CD14-positive monocyte (primary cell): ENCODE results near the gene LTO1. TPM values are rescaled to one million over a fixed set of nuclear protein-coding genes. Genes with fewer than 3 reads are reported as not detected.

Experiments
- DNase-seq, 3 donors: peaks; one replicate each; pipeline ENCODE4 v3.0.0-alpha.2; 2011 to 2022
- H2AFZ ChIP-seq: 2 replicates; pipeline ENCODE4 v1.6.0; 2012; ENCODE audit warnings: mild to moderate bottlenecking, low read depth, low read length, inconsistent platforms; ENCODE audit not compliant: insufficient read depth, poor library complexity, severe bottlenecking
- H3K27ac ChIP-seq, 2 donors: 1 replicate in 1 of 2; 2 replicates in 1 of 2; pipeline ENCODE4 v1.5.1; 2012 to 2013; ENCODE audit warnings: low read length in 2 of 2, control low read depth in 1 of 2, inconsistent platforms in 1 of 2, low read depth in 1 of 2, mild to moderate bottlenecking in 1 of 2
- H3K27me3 ChIP-seq, 2 donors: one replicate each; pipeline versions ENCODE4 v1.6.0 to v1.6.1; 2011 to 2013; ENCODE audit warnings: low read length in 2 of 2; ENCODE audit not compliant: control insufficient read depth in 2 of 2, insufficient read depth in 2 of 2
- H3K36me3 ChIP-seq, 2 donors: replicated peaks in 1 of 2; 1 replicate in 1 of 2; 2 replicates in 1 of 2; pipeline versions ENCODE4 v1.5.1 to v1.6.1; 2012 to 2013; ENCODE audit warnings: low read length in 2 of 2, control low read depth in 1 of 2, inconsistent platforms in 1 of 2, mild to moderate bottlenecking in 1 of 2; ENCODE audit not compliant: insufficient read depth in 2 of 2, control insufficient read depth in 1 of 2
- H3K4me1 ChIP-seq, 2 donors: 1 replicate in 1 of 2; 2 replicates in 1 of 2; pipeline versions ENCODE4 v1.5.1 to v1.6.1; 2012 to 2013; ENCODE audit warnings: low read length in 2 of 2, control low read depth in 1 of 2, inconsistent platforms in 1 of 2, mild to moderate bottlenecking in 1 of 2, moderate library complexity in 1 of 2; ENCODE audit not compliant: insufficient read depth in 2 of 2, control insufficient read depth in 1 of 2
- H3K4me2 ChIP-seq: replicated peaks from 2 replicates; pipeline ENCODE3; 2012; ENCODE audit warnings: low read length, moderate library complexity, mild to moderate bottlenecking; ENCODE audit not compliant: poor library complexity, severe bottlenecking; ENCODE audit errors: extremely low read depth
- H3K4me3 ChIP-seq, 3 experiments: fragments of 200-600 bp in 1 of 3; sonication (generic) in 1 of 3; replicated peaks in 1 of 3; 1 replicate in 2 of 3; 2 replicates in 1 of 3; pipeline ENCODE4 v1.5.1; 2011 to 2013; ENCODE audit warnings: low read length in 3 of 3, mild to moderate bottlenecking in 3 of 3, control low read depth in 2 of 3, low read depth in 2 of 3, inconsistent platforms in 1 of 3, moderate library complexity in 1 of 3
- H3K79me2 ChIP-seq: 2 replicates; pipeline ENCODE4 v1.6.0; 2012; ENCODE audit warnings: mild to moderate bottlenecking, control low read depth, inconsistent platforms, low read length, moderate library complexity; ENCODE audit not compliant: insufficient read depth
- H3K9ac ChIP-seq: 2 replicates; pipeline ENCODE4 v1.6.0; 2017; ENCODE audit warnings: low read length, mild to moderate bottlenecking; ENCODE audit not compliant: insufficient read depth, poor library complexity, severe bottlenecking
- H3K9me3 ChIP-seq, 2 donors: replicated peaks in 1 of 2; 1 replicate in 1 of 2; 2 replicates in 1 of 2; pipeline versions ENCODE4 v1.5.1 to v1.6.1; 2012 to 2013; ENCODE audit warnings: low read length in 2 of 2, control low read depth in 1 of 2; ENCODE audit not compliant: control insufficient read depth in 1 of 2, insufficient read depth in 1 of 2
- H4K20me1 ChIP-seq: 2 replicates; pipeline ENCODE4 v1.6.0; 2012; ENCODE audit warnings: mild to moderate bottlenecking, low read length, control low read depth, moderate library complexity; ENCODE audit not compliant: insufficient read depth
- H3K27ac Mint-ChIP-seq, 7 donors: one replicate each; pipeline ENCODE4 v1.8.0; 2020; ENCODE audit warnings: mild to moderate bottlenecking in 7 of 7, mixed read lengths in 7 of 7, moderate library complexity in 6 of 7, inconsistent platforms in 2 of 7
- H3K27me3 Mint-ChIP-seq, 3 donors: one replicate each; pipeline ENCODE4 v1.8.0; 2021 to 2022; ENCODE audit warnings: low read depth in 3 of 3, mild to moderate bottlenecking in 3 of 3, mixed read lengths in 3 of 3, moderate library complexity in 3 of 3, inconsistent platforms in 1 of 3
- H3K36me3 Mint-ChIP-seq, 2 donors: one replicate each; pipeline ENCODE4 v1.8.0; 2020; ENCODE audit warnings: mixed read lengths in 2 of 2, inconsistent platforms in 1 of 2, mild to moderate bottlenecking in 1 of 2
- H3K4me1 Mint-ChIP-seq: one replicate; pipeline ENCODE4 v1.8.0; 2020; ENCODE audit warnings: mild to moderate bottlenecking, mixed read lengths
- H3K4me3 Mint-ChIP-seq, 2 donors: one replicate each; pipeline ENCODE4 v1.8.0; 2020; ENCODE audit warnings: mild to moderate bottlenecking in 2 of 2, mixed read lengths in 2 of 2, moderate library complexity in 1 of 2
- H3K9me3 Mint-ChIP-seq, 7 donors: one replicate each; pipeline ENCODE4 v1.8.0; 2020 to 2022; ENCODE audit warnings: mixed read lengths in 7 of 7, mild to moderate bottlenecking in 6 of 7, moderate library complexity in 6 of 7, inconsistent platforms in 2 of 7
- CTCF ChIP-seq: fragments of 200-600 bp; IDR thresholded peaks from one replicate; pipeline ENCODE4 v1.8.0; 2022; ENCODE audit warnings: antibody characterized with exemption, mild to moderate bottlenecking
- WGBS: methylation state at CpG from one replicate; pipeline ENCODE4 v1.1.5; 2013; ENCODE audit warnings: missing lambda C conversion rate; ENCODE audit not compliant: insufficient coverage; 5-methylcytosine and 5-hydroxymethylcytosine counted together
- intact Hi-C, 2 donors: fragments of 100-400 bp; cut with micrococcal nuclease; formaldehyde crosslinking; loops; one replicate each; pipeline versions ENCODE4 v1.15.0 to v1.15.1; 2023
- polyA plus RNA-seq, 3 donors: library from polyadenylated mRNA; depleted of rRNA in 1 of 3; unstranded in 2 of 3; stranded (reverse) in 1 of 3; fragments of 300-500 nt in 2 of 3; fragments of >200 nt in 1 of 3; fragmentation: Illumina TruSeq in 2 of 3; gene quantifications; 1 replicate in 2 of 3; 2 replicates in 1 of 3; pipeline ENCODE4 v1.2.3, GENCODE V29; 2012 to 2021

Gene LTO1
- polyA plus RNA-seq, 3 donors, result 3.9 to 27.1 (median 5.2) TPM

- TF ChIP-seq CTCF, result no peak
- Histone ChIP-seq H2AFZ (no peak overlapping the region), H3K36me3 (no peaks in the 10 kb centered on the region), H3K4me2 (no peak overlapping the region), H4K20me1 (no peaks in the 10 kb centered on the region), H3K9ac (no peak overlapping the region), H3K27me3 (peaks cover 4 to 20% of the 10 kb centered on the region in 2 donors), H3K79me2 (no peaks in the 10 kb centered on the region), H3K27ac (no peak overlapping the region), H3K9me3 (peaks cover 0 to 6% of the 10 kb centered on the region in 2 donors), H3K4me3 (no peak overlapping the region), H3K4me1 (peaks cover 3 to 4% of the 10 kb centered on the region in 2 donors)
- Mint-ChIP-seq H3K9me3 (peaks cover 0 to 6% (median 2%) of the 10 kb centered on the region in 7 donors), H3K4me1 (peaks cover 8% of the 10 kb centered on the region), H3K4me3 (no peak overlapping the region), H3K27ac (no peak overlapping the region), H3K36me3 (no peaks in the 10 kb centered on the region), H3K27me3 (peaks cover 30 to 44% (median 31%) of the 10 kb centered on the region in 3 donors)
- intact Hi-C loops, result loop anchor here in 1 of 2 donors (10.0 kb wide), 1 partner anchor 513 kb away; no protein-coding TSS in a partner anchor
- WGBS, result 87% methylated on average over 3 of the region's 6 CpGs
- no peak for DNase-seq
Measured at GRCh38 chr11:69682221-69682620, 7.1 kb upstream of the LTO1 start.

DNA sequence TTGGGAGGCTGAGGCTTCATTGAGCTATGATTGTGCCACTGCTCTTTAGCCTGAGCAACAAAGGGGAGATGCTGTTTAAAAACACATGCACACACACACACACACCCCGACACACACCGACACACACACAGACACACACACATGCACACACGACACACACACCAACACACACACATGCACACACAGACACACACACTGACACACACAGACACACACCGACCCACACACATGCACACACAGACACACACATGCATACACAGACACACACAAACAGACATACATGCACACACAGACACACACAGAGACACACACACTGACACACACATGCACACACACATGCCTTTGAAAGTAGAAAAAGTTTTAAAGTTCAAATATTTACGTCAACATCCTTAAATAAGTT lies 5.5 kb upstream of the LTO1 start:
- Histone ChIP-seq H3K4me2 (no peak overlapping the region), H3K79me2 (no peaks in the 10 kb centered on the region), H3K4me1 (peaks cover 3 to 4% of the 10 kb centered on the region in 2 donors), H3K36me3 (no peaks in the 10 kb centered on the region), H3K4me3 (no peak overlapping the region), H4K20me1 (no peaks in the 10 kb centered on the region), H2AFZ (no peak overlapping the region), H3K27me3 (peaks cover 4 to 15% of the 10 kb centered on the region in 2 donors), H3K27ac (no peak overlapping the region), H3K9me3 (peaks cover 0 to 6% of the 10 kb centered on the region in 2 donors), H3K9ac (no peak overlapping the region)
- WGBS, result 95% methylated on average over 4 of the region's 5 CpGs
- Mint-ChIP-seq H3K27me3 (peaks cover 19 to 40% (median 26%) of the 10 kb centered on the region in 3 donors), H3K4me1 (peaks cover 3% of the 10 kb centered on the region), H3K9me3 (peaks cover 0 to 6% (median 2%) of the 10 kb centered on the region in 7 donors), H3K27ac (peak overlapping the region in 1 of 7 donors; percentile 32), H3K36me3 (no peaks in the 10 kb centered on the region), H3K4me3 (no peak overlapping the region)
- no peak for DNase-seq
- intact Hi-C loops, result loop anchor here in 1 of 2 donors (10.0 kb wide), 1 partner anchor 514 kb away; no protein-coding TSS in a partner anchor
- no peak for TF ChIP-seq CTCF
